ENCODE measurements around the gene NEXN.

Gene NEXN

GRCh38 chr1:77938651-77939050 is 50.2 kb downstream of the NEXN start:
- no peak for DNase-seq (ENCODE audit: low spot score)
- ChIA-PET POLR2A (ENCODE audit: low non-redundant PET) (no interaction called here), CTCF (interaction anchor here (0.7 kb wide), 1 partner anchor 39 kb away, joined by 3 read pairs; no protein-coding TSS in a partner anchor)
- H3K27ac ChIP-seq = no peak overlapping the region
- TF ChIP-seq CTCF (conservative IDR thresholded peaks at IDR 0.05; ENCODE audit: low read depth) = no peak

- TF ChIP-seq CTCF (conservative IDR thresholded peaks at IDR 0.05; ENCODE audit: low read depth) = no peak
- H3K27ac ChIP-seq = no peak overlapping the region
- peak; percentile 4 for DNase-seq (ENCODE audit: low spot score)
- ChIA-PET CTCF (no interaction called here), POLR2A (ENCODE audit: low non-redundant PET) (interaction anchor here (0.6 kb wide), 1 partner anchor 173 kb away, joined by 6 read pairs; no protein-coding TSS in a partner anchor)
Observed at GRCh38 chr1:77940921-77941570, 52.6 kb downstream of the NEXN start.

GRCh38 chr1:77942400-77943140 is 54.1 kb downstream of the NEXN start:
- TF ChIP-seq CTCF (conservative IDR thresholded peaks at IDR 0.05; ENCODE audit: low read depth) = no peak
- no peak for DNase-seq (ENCODE audit: low spot score)
- ChIA-PET CTCF (interaction anchor here (0.6 kb wide), 1 partner anchor 263 kb away, joined by 3 read pairs; no protein-coding TSS in a partner anchor), POLR2A (ENCODE audit: low non-redundant PET) (no interaction called here)
- H3K27ac ChIP-seq = no peak overlapping the region

GRCh38 chr1:77945345-77945744 is 56.9 kb downstream of the NEXN start:
- TF ChIP-seq CTCF (conservative IDR thresholded peaks at IDR 0.05; ENCODE audit: low read depth) = no peak
- POLR2A ChIA-PET (ENCODE audit: low non-redundant PET) = no interaction called here
- no peak for DNase-seq (ENCODE audit: low spot score)
- CTCF ChIA-PET = no interaction called here
- no peak overlapping the region for H3K27ac ChIP-seq

- no peak for DNase-seq (ENCODE audit: low spot score)
- no peak overlapping the region for H3K27ac ChIP-seq
- CTCF ChIA-PET = interaction anchor here (0.8 kb wide), 1 partner anchor 218 kb away, joined by 7 read pairs; no protein-coding TSS in a partner anchor
- POLR2A ChIA-PET (ENCODE audit: low non-redundant PET) = no interaction called here
- no peak for TF ChIP-seq CTCF (conservative IDR thresholded peaks at IDR 0.05; ENCODE audit: low read depth)
Observed at GRCh38 chr1:77948841-77949424, 60.5 kb downstream of the NEXN start.

- POLR2A ChIA-PET (ENCODE audit: low non-redundant PET) = no interaction called here
- CTCF ChIA-PET = no interaction called here
- no peak for TF ChIP-seq CTCF (conservative IDR thresholded peaks at IDR 0.05; ENCODE audit: low read depth)
- no peak for DNase-seq (ENCODE audit: low spot score)
- H3K27ac ChIP-seq = no peak overlapping the region
Observed at GRCh38 chr1:77950873-77951272, 62.4 kb downstream of the NEXN start.
